H1 (cell line): ENCODE results near the gene AFG1L. TPM values are rescaled to one million over a fixed set of nuclear protein-coding genes. Genes with fewer than 3 reads are reported as not detected.

Experiments used
- CTCF ChIA-PET: fragments of 300-600 bp; sonication (Branson Sonifier 250); formaldehyde crosslinking; loops from one replicate; lab custom pipeline; 2021; ENCODE audit not compliant: partially characterized antibody; lab: Charles Lee
- POLR2A ChIA-PET: fragments of 300-600 bp; sonication (Branson Sonifier 250); formaldehyde crosslinking; loops from one replicate; lab custom pipeline; 2021; ENCODE audit warnings: inconsistent platforms; ENCODE audit not compliant: partially characterized antibody; lab: Charles Lee
- DNase-seq, 2 experiments: peaks; one replicate each; pipeline versions ENCODE4 v3.0.0 to v3.0.0-alpha.2; 2010 to 2022; ENCODE audit warnings: low spot score in 2 of 2, low read depth in 1 of 2, mixed read lengths in 1 of 2
- FAIRE-seq: peaks from 2 replicates; lab custom pipeline; 2011; peaks lifted over from hg19 to GRCh38; lab: Jason Lieb, UNC
- H2AFZ ChIP-seq: 2 replicates; pipeline ENCODE4 v1.8.1; 2012; ENCODE audit warnings: low read length, inconsistent platforms
- H2AK5ac ChIP-seq: 2 replicates; pipeline ENCODE4 v1.6.1; 2013; ENCODE audit warnings: low read depth, low read length
- H2BK120ac ChIP-seq: replicated peaks from 2 replicates; pipeline ENCODE3; 2013; ENCODE audit warnings: low read depth, low read length, inconsistent platforms
- H2BK12ac ChIP-seq: 2 replicates; pipeline ENCODE4 v1.6.1; 2013; ENCODE audit warnings: low read depth, low read length
- H2BK15ac ChIP-seq: 2 replicates; pipeline ENCODE4 v1.6.1; 2013; ENCODE audit warnings: low read length
- H2BK20ac ChIP-seq: 2 replicates; pipeline ENCODE4 v1.6.1; 2013; ENCODE audit warnings: low read length
- H2BK5ac ChIP-seq: 2 replicates; pipeline ENCODE4 v1.6.1; 2013; ENCODE audit warnings: low read depth, low read length
- H3K14ac ChIP-seq: 2 replicates; pipeline ENCODE4 v1.6.1; 2013; ENCODE audit warnings: inconsistent platforms; ENCODE audit not compliant: insufficient read length
- H3K18ac ChIP-seq: 2 replicates; pipeline ENCODE4 v1.6.1; 2013; ENCODE audit warnings: low read length; ENCODE audit errors: extremely low read depth
- H3K23ac ChIP-seq: 2 replicates; pipeline ENCODE4 v1.6.1; 2013; ENCODE audit warnings: inconsistent platforms; ENCODE audit not compliant: insufficient read length
- H3K23me2 ChIP-seq: 2 replicates; pipeline ENCODE4 v1.6.1; 2013; ENCODE audit warnings: low read depth, low read length
- H3K27ac ChIP-seq: 2 replicates; pipeline ENCODE4 v1.6.1; 2011; ENCODE audit warnings: low read depth, low read length, inconsistent platforms
- H3K27me3 ChIP-seq, 4 experiments: replicated peaks in 1 of 4; 1 replicate in 1 of 4; 2 replicates in 3 of 4; pipeline versions ENCODE4 v1.6.1 to v1.8.1; 2011 to 2013; ENCODE audit warnings: low read length in 3 of 4, mild to moderate bottlenecking in 3 of 4, inconsistent platforms in 2 of 4, mixed read lengths in 2 of 4, moderate library complexity in 1 of 4; ENCODE audit not compliant: control insufficient read depth in 3 of 4, insufficient read depth in 3 of 4; ENCODE audit errors: extremely low read depth in 1 of 4
- H3K36me3 ChIP-seq, 4 experiments: 2 replicates each; pipeline versions ENCODE4 v1.6.1 to v1.8.1; 2011 to 2013; ENCODE audit warnings: mild to moderate bottlenecking in 4 of 4, low read length in 3 of 4, moderate library complexity in 2 of 4, control low read depth in 1 of 4, inconsistent platforms in 1 of 4; ENCODE audit not compliant: insufficient read depth in 4 of 4, control insufficient read depth in 2 of 4
- H3K4ac ChIP-seq: replicated peaks from 2 replicates; pipeline ENCODE3; 2013; ENCODE audit warnings: low read length, low read depth, mixed read lengths, inconsistent platforms; ENCODE audit not compliant: insufficient read length
- H3K4me1 ChIP-seq, 4 experiments: replicated peaks in 1 of 4; 1 replicate in 1 of 4; 2 replicates in 3 of 4; pipeline versions ENCODE4 v1.6.1 to v1.8.1; 2011 to 2013; ENCODE audit warnings: low read length in 3 of 4, inconsistent platforms in 2 of 4, mixed read lengths in 1 of 4; ENCODE audit not compliant: insufficient read depth in 4 of 4, control insufficient read depth in 3 of 4
- H3K4me2 ChIP-seq, 2 experiments: 2 replicates each; pipeline versions ENCODE4 v1.6.1 to v1.8.1; 2011 to 2013; ENCODE audit warnings: low read depth in 2 of 2, low read length in 2 of 2, control low read depth in 1 of 2, inconsistent platforms in 1 of 2, mild to moderate bottlenecking in 1 of 2; ENCODE audit not compliant: insufficient read depth in 1 of 2
- H3K4me3 ChIP-seq, 4 experiments: fragments of 200-600, 300-600 bp in 1 of 4; sonication (generic), shearing (Covaris generic), sonication (Bioruptor Twin) in 1 of 4; 2 replicates each; pipeline versions ENCODE4 v1.5.1 to v1.8.1; 2011 to 2016; ENCODE audit warnings: low read length in 4 of 4, low read depth in 3 of 4, control low read depth in 2 of 4, inconsistent platforms in 2 of 4, mild to moderate bottlenecking in 2 of 4, mixed read lengths in 1 of 4, moderate library complexity in 1 of 4; ENCODE audit not compliant: insufficient read depth in 2 of 4; ENCODE audit errors: extremely low read depth in 1 of 4
- H3K56ac ChIP-seq: replicated peaks from 2 replicates; pipeline ENCODE3; 2013; ENCODE audit warnings: low read depth, mild to moderate bottlenecking, mixed read lengths, low read length, inconsistent platforms; ENCODE audit not compliant: insufficient read length
- H3K79me1 ChIP-seq: 2 replicates; pipeline ENCODE4 v1.6.1; 2013; ENCODE audit warnings: low read depth, low read length, control low read depth
- H3K79me2 ChIP-seq, 2 experiments: 2 replicates each; pipeline versions ENCODE4 v1.6.1 to v1.8.1; 2012 to 2013; ENCODE audit warnings: low read length in 2 of 2, mild to moderate bottlenecking in 2 of 2, inconsistent platforms in 1 of 2; ENCODE audit not compliant: insufficient read depth in 2 of 2, control insufficient read depth in 1 of 2
- H3K9ac ChIP-seq, 4 experiments: replicated peaks in 1 of 4; 1 replicate in 1 of 4; 2 replicates in 3 of 4; pipeline versions ENCODE4 v1.6.1 to v1.8.1; 2011 to 2013; ENCODE audit warnings: low read depth in 3 of 4, low read length in 3 of 4, control low read depth in 2 of 4, mild to moderate bottlenecking in 2 of 4, moderate library complexity in 2 of 4, inconsistent platforms in 1 of 4; ENCODE audit errors: extremely low read depth in 1 of 4
- H3K9me3 ChIP-seq, 2 experiments: 2 replicates each; pipeline versions ENCODE4 v1.6.1 to v1.8.1; 2012 to 2013; ENCODE audit warnings: mild to moderate bottlenecking in 2 of 2, moderate library complexity in 2 of 2, control low read depth in 1 of 2, inconsistent platforms in 1 of 2, low read depth in 1 of 2, low read length in 1 of 2, mixed read lengths in 1 of 2; ENCODE audit not compliant: insufficient read depth in 2 of 2
- H4K20me1 ChIP-seq, 2 experiments: replicated peaks in 1 of 2; 2 replicates each; pipeline versions ENCODE3 to v1.8.1; 2011 to 2013; ENCODE audit warnings: inconsistent platforms in 2 of 2, low read length in 2 of 2, mild to moderate bottlenecking in 1 of 2; ENCODE audit not compliant: insufficient read depth in 2 of 2, control insufficient read depth in 1 of 2
- H4K5ac ChIP-seq: 2 replicates; pipeline ENCODE4 v1.6.1; 2013; ENCODE audit warnings: low read length, low read depth, mixed read lengths, inconsistent platforms; ENCODE audit not compliant: insufficient read length
- H4K8ac ChIP-seq: 2 replicates; pipeline ENCODE4 v1.8.0; 2013; ENCODE audit warnings: mild to moderate bottlenecking, moderate library complexity, low read length, inconsistent platforms; ENCODE audit not compliant: insufficient read depth; ENCODE audit errors: extremely low read depth
- H4K91ac ChIP-seq: replicated peaks from 2 replicates; pipeline ENCODE3; 2013; ENCODE audit warnings: low read length, mixed read lengths, inconsistent platforms; ENCODE audit not compliant: insufficient read length
- KDM4A ChIP-seq: IDR thresholded peaks from one replicate; pipeline ENCODE4 v1.7.1; 2012; ENCODE audit warnings: low read depth, mild to moderate bottlenecking, moderate library complexity, low read length, inconsistent platforms; ENCODE audit not compliant: severe bottlenecking
- SRF ChIP-seq: IDR thresholded peaks from 2 replicates; pipeline ENCODE4 v1.6.1; 2011; ENCODE audit warnings: mild to moderate bottlenecking, low read depth, low read length, moderate library complexity
- YY1 ChIP-seq: IDR thresholded peaks from 2 replicates; pipeline ENCODE4 v1.6.1; 2011; ENCODE audit warnings: low read depth, mild to moderate bottlenecking, low read length
- WGBS, 2 experiments: shearing (Covaris generic) in 1 of 2; methylation state at CpG; one replicate each; pipeline versions ENCODE4 v1.1.6 to v1.1.7; 2013 to 2015; ENCODE audit warnings: low lambda C conversion rate in 2 of 2, mixed read lengths in 2 of 2, inconsistent platforms in 1 of 2, low coverage in 1 of 2, missing lambda C conversion rate in 1 of 2; ENCODE audit not compliant: insufficient replicate concordance in 2 of 2, insufficient coverage in 1 of 2, insufficient read length in 1 of 2; ENCODE audit errors: extremely low coverage in 1 of 2, missing lambda C conversion rate in 1 of 2; 5-methylcytosine and 5-hydroxymethylcytosine counted together
- polyA plus RNA-seq, 7 experiments: library from polyadenylated mRNA; depleted of rRNA in 3 of 7; stranded (reverse) in 5 of 7; unstranded in 2 of 7; fragments of >200 nt in 5 of 7; fragments of 200-250 nt in 2 of 7; gene quantifications; 1 replicate in 5 of 7; 2 replicates in 1 of 7; 4 replicates in 1 of 7; pipeline versions ENCODE4 v1.2.1 to v1.2.3, GENCODE V29; 2011 to 2013; ENCODE audit warnings: missing spikeins in 2 of 7, mixed read lengths in 2 of 7
- total RNA-seq: library from RNA; stranded (reverse); fragmentation: NEBNext Ultra II Directional; extraction: Animal tissue kit (Norgen Biotek cat#: 25700); gene quantifications from 2 replicates; pipeline ENCODE4 v1.2.1, GENCODE V29; 2021

The AFG1L gene
- total and polyA plus RNA-seq, 2 of the 8 experiments (the other 6 are each of a cell fraction or from before 2014, with no cell fraction given): 0.98 to 5.7 TPM

GRCh38 chr6:108408861-108409260 lies 114.0 kb downstream of the AFG1L start:
- no peak for FAIRE-seq

More at GRCh38 chr6:108408861-108409260, 114.0 kb downstream of the AFG1L start:
- Histone ChIP-seq H3K4ac (no peak overlapping the region), H2BK5ac (no peak overlapping the region), H3K27me3 (no peaks in the 10 kb centered on the region), H3K18ac (no peak overlapping the region), H4K91ac (no peak overlapping the region), H4K5ac (no peak overlapping the region), H3K36me3 (no peaks in the 10 kb centered on the region), H3K4me3 (no peak overlapping the region), H3K9me3 (no peaks in the 10 kb centered on the region; a peak in 1 of 4 replicates), H3K79me1 (no peaks in the 10 kb centered on the region), H2AFZ (no peak overlapping the region), H3K4me1 (no peaks in the 10 kb centered on the region), H3K56ac (no peak overlapping the region), H3K23me2 (no peaks in the 10 kb centered on the region), H2BK15ac (no peak overlapping the region), H2BK20ac (no peak overlapping the region), H3K4me2 (no peak overlapping the region), H3K27ac (no peak overlapping the region), H4K20me1 (no peaks in the 10 kb centered on the region), H2BK120ac (no peak overlapping the region), H4K8ac (no peak overlapping the region), H3K23ac (no peak overlapping the region), H3K14ac (no peak overlapping the region), H3K9ac (no peak overlapping the region), H2AK5ac (no peak overlapping the region), H3K79me2 (no peaks in the 10 kb centered on the region), H2BK12ac (no peak overlapping the region)
- 92% methylated on average over 3 of the region's 3 CpGs; no CpG with 5 or more reads in 1 of the 2 experiments for WGBS, 2 experiments
- TF ChIP-seq SRF (no peak), YY1 (no peak), KDM4A (no peak)
- ChIA-PET CTCF (interaction anchor here (0.7 kb wide), 1 partner anchor 133 kb away, joined by 3 read pairs; no protein-coding TSS in a partner anchor), POLR2A (interaction anchor here (0.7 kb wide), 1 partner anchor 186 kb away, joined by 3 read pairs; no protein-coding TSS in a partner anchor)
- DNase-seq: no peak
